Forelimb muscle (tissue), 1 donor: ENCODE results near the gene KRTCAP2. TPM values are rescaled to one million over a fixed set of nuclear protein-coding genes. Genes with fewer than 3 reads are reported as not detected.
"Not testable (repeated sequence)": the region's sequence is repeated elsewhere in the genome, so short reads cannot be mapped to it uniquely, and the experiment has no call there.

Source experiments
- DNase-seq: peaks from one replicate; pipeline ENCODE4 v3.0.0-alpha.2; 2013; ENCODE audit warnings: low read depth
- polyA plus RNA-seq: library from polyadenylated mRNA; unstranded; fragments of 120-200 nt; gene quantifications from one replicate; pipeline ENCODE4 v1.2.1, GENCODE V29; 2013; ENCODE audit not compliant: insufficient read length

The KRTCAP2 gene
- 85.3 TPM for polyA plus RNA-seq

DNA sequence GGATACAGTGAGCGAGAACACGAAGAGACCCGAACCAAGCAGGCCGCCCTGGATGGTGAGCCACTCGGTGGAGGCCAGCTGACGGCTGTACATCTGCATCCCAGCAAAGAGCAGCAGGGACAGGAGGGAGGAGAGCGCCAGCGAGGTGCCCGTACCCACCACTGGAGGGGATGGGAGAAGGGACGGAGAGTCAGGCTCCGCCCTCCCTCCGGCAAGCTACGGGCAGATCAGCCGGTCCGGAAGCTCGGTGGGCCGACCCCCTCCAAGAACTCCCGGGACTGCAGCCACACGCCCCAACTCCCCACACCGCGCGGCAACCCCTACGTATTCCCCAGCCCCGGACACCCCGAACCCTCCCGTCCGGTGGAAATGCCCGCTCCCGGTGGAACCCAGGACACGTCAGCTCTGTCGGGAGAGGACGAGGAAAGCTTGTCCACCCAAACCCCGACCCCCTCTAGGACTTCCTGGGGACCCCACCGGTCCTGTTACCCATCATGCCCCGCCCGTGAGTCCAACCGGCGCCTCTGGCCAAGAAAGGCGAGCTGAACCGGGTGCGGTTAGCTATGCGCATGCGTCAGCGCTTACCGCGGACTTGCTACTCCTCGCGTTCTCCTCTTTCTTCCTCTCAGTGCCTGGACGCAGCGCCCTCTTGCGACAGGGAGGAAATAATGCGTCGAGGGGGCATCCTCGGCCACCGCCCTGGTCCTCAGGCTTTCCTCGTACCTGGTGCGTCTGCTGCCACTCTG is at the start of gene KRTCAP2:
KRTCAP2 (minus strand) TSS at position 573 of the 746 bp plus-strand sequence; CDS start at position 493, 80 bp downstream.
- DNase-seq = peak; percentile 94

DNA sequence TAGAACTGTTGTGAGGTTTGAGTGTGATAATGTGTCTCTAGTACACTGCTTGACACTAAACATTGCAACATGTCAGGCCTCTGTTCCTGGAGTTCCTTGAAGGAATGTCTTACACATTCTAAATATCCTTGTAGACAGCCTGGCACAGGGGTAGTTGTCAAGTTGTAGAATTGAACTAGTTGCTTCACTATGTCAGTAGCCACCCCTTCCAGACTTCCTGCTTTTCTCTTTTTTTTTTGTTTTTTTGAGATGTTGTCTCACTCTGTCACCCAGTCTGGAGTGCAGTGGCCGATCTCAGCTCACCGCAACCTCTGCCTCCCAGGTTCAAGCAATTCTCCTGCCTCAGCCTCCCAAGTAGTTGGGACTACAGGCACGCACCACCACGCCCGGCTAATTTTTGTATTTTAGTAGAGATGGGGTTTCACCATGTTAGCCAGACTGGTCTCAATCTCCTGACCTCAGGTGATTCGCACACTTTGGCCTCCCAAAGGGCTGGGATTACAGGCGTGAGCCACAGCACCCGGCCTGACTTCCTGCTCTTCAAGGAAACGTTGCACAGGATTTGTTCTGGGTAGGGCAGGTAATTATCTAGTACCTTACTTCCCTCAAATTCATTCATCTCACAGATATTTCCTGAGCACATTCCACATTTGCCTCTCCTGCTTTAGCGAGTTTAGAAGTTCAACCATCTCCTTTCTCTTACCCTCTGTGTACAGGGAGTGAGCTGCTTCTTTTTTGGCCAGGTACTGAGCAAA is 47.3 kb upstream of the KRTCAP2 start:
- DNase-seq = not testable (repeated sequence)

DNA sequence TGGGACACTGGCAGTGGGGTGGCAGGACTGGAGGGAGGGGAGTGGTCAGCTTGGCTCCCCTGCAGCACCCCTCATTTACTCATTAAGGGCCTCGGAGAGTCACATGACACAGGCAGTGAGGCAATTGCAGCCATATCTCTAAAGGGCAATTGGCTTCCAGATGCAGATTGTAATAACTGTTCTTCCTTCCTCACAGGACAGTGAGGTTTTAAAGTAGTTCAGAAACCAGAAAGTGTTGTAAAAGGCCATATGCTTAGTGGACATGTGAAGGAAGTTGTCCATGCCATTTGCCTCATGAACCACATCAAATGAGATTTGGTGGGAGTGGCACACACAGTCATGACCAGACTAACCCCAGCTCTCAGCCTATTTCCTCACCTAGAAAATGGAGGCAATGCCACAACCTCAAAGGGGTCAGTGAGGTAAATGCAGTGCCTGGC is 46.5 kb upstream of the KRTCAP2 start:
- DNase-seq = no peak

DNA sequence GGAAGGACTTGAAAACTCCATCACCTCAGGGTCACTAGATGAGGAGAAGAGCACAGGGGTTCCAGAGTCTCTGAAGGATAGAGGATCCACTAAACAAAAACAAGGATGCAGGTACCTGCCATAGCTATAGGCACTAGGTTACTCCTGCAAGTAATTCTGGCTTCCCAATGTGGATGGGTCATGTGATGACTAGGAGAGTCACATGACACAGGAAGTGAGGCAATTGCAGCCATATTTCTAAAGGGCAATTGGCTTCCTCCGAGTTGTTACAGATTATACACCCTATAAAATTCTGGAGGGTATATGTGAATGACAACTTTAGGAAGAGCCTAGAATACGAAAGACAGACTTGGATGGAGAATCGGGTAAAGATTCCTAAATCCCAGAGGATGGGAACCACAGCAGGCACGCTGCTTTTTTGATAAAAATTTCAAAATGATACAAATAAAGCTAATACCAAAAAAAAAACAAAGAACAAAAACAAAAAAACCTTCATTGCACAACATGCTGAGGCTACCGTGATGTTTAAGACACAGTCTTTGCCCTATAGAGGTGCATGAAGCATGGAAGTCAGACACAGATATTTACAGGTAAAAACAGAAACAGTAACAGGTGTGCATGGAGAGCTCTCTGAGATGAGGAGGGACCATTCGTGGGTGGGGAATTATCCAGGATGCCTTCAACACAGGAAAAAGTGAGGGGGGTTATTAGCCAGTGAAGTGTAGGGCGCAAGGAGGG is 45.9 kb upstream of the KRTCAP2 start:
- no peak for DNase-seq

DNA sequence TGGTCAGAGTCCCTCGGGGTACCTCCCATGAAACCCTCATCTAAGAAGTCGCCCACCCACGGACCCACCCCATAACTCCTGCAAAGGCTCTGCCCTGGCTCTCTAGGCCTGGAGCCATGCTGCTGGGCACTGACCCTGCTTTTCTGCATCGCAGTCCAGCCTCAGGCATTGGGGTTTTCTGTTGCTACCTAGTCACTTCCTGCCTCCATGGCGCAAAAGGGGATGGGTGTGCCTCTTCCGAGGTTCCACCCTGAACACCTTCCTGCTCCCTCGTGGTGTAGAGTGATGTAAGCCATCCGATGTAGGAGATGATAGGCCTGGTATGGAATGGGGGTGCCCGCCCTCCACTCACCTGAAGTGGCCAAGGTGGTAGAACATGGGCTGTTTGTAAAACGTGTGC is 41.6 kb upstream of the KRTCAP2 start:
- DNase-seq = not testable (repeated sequence)

DNA sequence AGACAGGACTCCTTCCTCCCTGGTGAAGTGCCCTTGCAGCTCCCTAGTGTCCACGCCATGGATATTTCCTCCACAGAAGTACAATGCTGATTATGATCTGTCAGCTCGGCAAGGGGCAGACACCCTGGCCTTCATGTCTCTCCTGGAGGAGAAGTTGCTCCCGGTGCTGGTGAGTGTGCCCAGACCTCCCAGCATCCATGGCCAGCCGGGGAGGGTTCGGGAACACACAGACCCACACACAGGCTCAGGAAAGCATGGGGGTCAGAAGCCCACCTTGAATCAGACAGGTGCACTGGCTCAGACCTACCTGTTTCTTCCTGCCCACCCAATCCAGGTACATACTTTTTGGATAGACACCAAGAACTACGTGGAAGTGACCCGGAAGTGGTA is 38.9 kb upstream of the KRTCAP2 start:
- DNase-seq = not testable (repeated sequence)

DNA sequence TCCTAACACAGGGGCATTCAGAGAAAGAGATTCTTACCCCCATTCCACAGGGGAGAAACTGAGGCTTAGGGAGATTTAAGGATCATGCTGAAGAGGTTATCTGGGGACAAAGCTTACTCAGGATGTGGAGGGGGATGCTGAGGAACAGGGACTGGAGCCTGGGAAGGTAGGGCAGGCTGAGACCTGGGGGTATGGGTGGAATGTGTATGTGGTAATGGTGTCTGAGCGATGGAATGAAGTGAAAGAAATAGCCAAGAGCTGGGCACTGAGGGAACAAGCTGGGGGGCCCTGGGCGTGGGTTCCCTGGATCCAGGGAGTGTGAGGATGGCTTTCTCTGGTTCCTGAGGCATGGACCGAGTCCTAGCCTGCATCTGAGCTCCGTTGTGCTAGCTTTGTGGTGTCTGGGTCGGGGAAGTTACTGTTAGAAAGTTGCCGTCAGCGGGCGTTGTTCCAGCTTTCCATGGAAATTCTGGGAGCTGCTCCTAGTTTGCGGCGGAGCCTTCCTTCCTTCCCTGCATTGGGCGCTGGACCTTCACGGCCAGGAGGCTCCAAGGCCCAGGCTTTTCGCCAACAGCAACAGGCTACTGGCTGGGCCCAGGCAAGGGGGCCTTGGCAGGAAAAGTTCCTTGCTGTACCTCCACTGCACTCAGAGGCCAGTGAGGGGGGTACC is 38.4 kb upstream of the KRTCAP2 start:
- DNase-seq = not testable (repeated sequence)

DNA sequence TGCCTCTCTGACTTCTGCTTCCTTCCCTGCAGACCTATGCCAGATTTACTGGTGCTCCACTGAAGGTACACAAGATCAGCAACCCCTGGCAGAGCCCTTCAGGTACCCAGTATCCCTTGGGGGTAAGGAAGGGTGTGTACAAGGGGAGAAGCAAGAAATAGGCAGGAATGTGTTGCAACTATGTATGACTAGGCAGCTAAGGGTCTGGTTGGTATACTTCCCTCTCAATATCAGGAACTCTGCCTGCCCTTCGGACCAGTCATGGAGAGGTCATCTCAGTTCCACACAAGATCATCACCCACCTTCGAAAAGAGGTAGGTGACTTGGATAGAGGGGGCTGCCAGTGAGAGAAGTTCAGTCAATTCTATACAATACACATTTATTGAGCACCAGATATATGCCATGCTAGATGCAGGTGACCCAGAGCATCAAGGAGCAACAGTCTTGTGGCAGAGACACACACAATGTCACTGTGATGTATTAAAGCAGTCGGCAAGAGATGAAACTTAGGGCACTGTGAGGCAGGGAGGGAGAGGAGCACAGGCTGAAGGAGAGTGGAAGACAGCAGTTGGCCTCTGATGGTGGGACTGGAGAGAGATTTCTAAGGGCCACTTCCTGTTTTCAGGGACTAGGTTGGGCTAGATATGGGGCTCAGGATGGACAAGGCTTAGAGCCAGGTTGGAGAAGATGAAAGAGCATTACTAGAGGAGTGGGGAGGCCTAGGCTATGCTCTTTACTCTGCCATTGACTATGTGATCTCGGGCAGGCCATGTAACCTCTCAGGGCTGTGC is 37.4 kb upstream of the KRTCAP2 start:
- no peak for DNase-seq

DNA sequence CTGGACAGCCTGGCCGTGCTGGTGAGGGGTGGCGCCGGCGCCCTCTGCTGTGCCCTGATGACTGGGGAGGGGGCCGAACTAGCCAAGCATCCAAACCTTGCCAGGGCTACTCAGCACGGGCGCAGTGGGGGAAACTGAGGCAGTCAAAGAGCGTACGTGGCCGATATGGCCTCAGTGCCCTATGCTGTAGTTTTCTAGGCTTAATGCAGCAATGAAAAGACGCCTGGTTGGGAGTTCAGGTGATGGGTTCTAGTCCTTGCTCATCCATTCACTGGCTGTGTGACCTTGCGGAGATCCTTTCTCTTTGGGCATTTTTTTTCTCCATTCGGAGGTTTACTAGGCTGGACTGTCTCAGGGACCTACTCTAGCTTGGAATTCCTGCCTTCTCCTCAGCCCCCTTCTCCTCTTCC is 36.2 kb upstream of the KRTCAP2 start:
- DNase-seq = no peak

DNA sequence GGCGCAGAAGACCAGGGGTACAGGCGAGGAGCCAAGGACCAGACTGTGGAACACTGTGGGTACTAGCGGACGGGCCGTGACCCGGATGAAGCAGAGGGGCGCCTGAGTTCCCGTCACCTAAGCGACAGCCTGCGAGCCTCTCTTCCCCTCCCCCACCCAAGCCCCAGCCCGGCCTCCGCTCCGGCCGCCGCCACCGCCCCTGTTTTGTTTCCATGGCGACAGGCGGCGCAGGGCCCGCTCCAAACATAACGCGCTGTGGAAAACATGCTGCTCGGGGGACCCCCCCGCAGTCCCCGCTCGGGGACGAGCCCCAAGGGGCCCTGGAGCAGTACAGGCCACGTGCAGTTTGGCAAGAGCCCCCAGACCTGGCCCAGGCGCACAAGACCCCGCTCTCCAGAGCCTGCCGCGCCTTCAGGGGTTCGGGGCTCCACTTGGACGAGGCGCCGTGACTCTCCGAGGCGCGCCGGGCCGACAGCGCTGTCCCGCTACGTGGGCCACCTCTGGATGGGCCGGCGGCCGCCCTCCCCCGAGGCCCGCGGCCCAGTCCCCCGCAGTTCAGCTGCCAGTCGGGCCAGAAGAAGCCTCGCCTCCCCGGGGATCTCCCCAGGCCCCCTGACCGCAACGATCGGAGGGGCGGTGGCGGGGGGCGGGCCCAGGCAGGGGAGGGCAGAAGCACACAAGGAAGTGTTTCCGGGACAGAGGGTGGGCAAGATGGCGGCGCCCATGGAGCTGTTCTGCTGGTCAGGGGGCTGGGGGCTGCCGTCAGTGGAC is 35.6 kb upstream of the KRTCAP2 start, which contains the start of gene MTX1:
MTX1 (plus strand) TSS at position 155 of the 771 bp plus-strand sequence; CDS start at position 265, 110 bp downstream.
- peak; percentile 80 for DNase-seq

DNA sequence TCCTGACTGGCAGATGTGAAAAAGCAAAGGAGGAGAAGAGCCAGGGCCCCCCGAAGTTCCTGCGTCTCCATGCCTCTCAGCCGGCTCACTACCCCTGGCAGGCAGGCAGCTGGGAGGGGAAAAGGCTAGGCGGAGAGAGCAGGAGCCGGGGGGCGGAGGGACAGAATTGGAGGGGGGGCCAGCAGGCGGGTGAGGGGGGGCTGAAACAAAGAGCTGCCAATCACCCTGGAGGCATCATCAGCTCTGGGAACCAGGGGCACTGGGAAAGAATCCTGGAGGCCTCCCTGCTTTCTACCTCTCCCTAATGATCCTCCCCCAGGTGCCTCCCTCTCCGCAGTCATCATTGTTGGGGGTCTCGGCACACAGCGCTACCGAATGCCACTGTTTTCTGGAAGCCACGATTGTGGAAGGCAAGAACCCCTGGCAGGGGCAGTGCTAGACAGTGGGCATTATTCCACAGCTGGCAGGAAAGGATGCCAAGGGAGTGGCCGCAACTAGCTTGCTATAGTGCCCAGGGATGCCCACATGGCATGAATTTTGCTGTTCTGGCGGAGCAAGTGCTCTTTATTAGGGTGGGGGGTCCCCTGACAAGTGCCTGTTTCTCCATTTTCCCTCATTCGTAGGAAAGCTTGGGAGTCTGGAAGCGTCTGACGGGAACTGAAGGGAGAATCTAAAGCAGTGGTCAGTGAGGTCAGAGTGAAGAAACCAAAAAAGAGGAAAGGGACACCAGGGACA is 34.9 kb upstream of the KRTCAP2 start, which contains the start of gene THBS3:
THBS3 (minus strand) TSS at position 92 of the 735 bp plus-strand sequence; CDS start at position 71, 21 bp downstream.
- DNase-seq = no peak

DNA sequence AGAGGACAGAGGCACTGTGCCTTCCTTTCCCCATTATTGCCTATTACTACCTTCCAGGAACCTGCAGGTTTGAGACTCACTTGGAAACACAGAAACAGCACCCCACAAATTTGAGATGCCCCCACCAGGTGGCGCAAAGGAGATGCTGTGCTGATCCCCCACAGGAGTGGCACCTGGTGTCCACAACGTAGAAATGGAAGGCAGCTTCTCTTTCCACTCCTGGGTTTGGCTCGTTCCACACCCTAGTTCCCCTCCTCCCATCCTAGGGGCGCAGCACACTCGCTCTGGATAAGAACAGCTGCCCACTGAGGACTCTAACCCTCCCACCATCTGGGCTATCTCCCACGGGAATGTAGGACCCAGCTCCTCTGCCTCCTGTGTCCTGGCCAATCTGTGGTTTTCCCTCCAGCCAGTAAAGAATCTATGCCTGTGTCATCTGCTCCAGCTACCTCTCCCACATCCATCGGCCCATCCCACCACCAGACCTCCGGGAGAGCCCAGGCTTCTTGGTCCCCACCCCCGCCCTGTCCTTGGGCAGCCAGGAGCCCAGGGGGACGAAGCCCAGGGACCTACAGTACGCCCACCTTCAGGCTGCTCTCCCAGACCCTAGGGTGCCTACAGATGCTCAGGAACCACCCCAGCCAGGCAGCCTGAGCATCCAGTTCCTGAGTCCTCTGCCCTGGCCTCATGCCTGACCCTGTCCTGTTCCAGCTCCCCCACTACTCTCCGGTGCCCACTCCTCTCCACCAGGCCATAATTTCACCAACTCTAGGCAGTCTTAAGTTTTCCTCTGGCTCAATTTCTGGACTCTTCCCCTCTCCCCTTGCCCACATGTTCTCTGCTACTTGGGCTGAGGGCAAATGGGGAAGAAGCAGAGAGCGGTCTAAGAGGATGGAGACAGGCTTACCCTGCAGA is 34.0 kb upstream of the KRTCAP2 start:
- no peak for DNase-seq

DNA sequence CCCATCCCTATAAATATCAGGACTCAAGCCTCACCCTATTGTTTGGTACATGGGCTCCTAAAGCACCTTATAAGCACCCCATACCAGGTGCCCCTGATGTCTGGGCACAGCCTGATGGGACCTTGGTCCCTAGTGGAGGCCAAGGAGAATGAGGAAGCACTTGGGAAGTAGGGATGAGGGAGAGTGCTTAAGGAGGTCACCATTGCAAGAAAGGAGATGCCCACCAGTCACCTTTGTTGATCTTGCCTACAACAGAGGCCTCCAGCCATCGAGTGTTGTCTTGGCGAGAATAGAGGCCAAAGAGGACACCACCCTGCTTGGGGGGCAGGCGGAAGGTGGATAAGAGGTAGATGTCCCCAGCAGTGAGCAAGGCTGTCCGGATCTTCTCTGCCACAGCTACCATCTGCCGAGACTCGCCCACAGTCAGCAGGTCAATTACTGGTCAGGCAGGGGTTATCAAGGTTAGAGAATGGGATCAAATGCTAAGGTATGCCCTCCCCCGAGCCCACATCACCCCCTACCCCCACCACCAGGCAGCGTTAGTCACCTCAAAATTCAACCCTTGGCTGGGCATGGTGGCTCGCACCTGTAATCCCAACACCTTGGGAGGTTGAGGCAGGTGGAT is 33.0 kb upstream of the KRTCAP2 start:
- no peak for DNase-seq

DNA sequence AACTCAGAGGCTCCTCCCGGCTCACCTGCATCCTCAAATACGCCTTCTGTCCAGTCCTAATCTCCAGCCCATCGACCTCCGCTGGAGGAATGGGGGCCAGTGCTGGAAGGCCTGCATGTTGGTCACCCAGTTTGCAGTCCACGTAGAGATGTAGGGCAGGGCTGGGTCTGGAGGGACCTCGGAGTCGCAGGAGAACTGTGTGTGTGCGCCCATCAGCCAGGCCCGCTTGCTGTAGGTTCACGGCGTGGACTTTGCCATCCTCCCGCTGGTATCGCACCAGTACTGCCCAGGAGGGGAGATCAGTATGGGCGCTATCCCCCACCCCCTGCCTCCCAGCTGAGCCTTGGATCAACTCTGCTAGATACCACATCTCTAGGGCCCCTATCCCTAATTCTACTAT is 31.9 kb upstream of the KRTCAP2 start:
- no peak for DNase-seq

DNA sequence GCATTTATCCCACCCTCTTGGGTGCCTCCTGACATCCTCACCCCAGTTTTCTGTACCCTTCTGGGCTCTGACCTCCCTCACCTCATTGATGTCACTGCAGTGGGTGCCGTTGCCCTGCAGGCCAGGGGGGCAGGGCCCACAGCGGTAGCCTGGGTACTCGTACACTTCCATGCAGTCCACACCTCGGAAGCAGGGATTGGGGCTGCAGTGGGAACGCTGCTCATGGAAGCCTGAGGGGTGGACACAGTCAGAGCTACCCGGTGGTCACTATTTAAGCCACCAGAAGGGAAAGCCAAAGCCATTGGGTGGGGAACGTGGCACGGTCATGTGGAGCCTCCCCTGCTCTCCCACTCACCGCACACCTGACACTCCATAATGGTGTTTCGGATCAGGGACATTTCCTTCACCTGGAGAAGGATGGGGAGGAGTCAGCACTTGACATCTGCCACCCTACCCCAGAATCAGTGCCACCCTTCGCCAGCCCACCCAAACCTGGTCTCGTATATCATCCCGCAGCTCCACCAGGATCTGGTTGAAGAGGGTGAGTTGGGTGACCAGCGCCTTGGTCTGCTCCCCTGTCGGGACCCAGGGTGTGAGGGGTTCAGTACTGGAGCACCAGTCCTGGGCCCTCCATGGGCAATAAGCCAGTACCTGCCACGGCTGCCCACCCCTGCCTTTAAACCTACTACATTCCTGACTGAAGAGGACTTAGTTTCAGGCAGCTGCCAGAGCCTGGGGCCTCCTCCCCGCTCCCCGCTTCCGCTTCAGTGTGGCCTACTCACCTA is 29.8 kb upstream of the KRTCAP2 start:
- DNase-seq = no peak

DNA sequence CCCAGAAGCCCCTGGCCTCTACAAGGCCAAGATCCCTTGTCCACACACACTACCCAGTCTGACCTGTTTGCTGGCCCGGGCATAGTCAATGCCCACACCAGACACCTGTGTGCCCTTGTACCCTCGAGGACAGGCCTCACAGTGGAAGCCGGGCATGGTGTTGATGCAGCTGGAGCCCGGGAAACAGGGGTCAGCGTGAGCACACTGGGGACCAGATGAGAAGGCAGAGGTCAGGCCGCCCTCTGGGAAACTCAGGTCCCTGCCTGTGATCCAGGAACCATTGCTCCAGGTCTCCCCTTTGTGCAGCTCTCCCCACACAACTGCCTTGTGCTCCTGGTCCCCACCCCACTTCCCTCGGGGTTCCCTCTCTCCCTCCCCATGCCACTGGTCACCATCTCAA is 29.1 kb upstream of the KRTCAP2 start:
- DNase-seq = no peak

DNA sequence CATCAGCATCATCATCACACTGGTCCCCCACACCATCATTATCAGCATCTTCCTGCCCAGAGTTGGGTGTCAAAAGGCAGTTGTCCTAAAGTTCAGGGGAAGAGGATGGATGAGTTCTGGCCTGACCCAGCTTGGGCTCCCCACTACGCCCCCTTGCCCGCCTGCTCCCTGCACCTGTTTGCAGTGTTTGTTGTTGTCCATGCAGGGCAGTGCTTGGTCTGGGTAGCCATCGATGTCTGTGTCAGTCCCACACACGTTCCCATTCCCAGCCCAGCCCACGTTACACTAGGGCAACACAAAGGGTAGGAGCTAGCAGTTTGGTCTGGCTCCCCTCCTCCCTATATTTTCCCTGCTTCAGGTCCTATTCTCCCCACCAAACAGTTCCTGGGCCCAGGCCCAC is 27.8 kb upstream of the KRTCAP2 start:
- DNase-seq = no peak
